Islet of Langerhans (tissue), 1 donor: Measurements from ENCODE around the gene MS4A8.

Source experiments
- FAIRE-seq: peaks from one replicate; lab custom pipeline; 2011; peaks lifted over from hg19 to GRCh38; lab: Jason Lieb, UNC

The MS4A8 gene

DNA sequence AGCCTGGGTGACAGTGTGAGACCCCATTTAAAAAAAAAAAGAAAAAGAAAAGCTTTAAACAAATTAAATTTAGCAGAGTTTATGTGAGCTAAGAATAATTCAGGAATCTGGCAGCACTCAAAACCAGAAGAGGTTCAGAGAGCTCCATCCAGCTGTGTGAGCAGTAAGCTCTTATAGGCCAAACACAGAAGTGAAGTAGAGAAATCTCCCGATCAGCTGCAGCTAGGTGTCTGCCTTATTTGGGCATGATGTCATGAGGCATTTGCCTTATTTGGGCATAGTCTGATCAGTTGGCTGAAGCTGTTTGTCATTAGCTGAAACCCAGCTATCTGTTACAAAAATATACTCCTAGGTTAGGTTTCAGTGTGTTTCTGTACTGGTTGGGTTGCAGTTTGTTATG is 65.5 kb downstream of the MS4A8 start:
- no peak for FAIRE-seq

GRCh38 chr11:60765355-60765754 is 65.9 kb downstream of the MS4A8 start:
- no peak for FAIRE-seq
